Measurements from ENCODE around the gene ASCC3. TPM values are rescaled to one million over a fixed set of nuclear protein-coding genes. Genes with fewer than 3 reads are reported as not detected.

Gene ASCC3
- total RNA-seq, 1 donor from 2014 or later = 47.8 TPM

GRCh38 chr6:100719883-100720682, 161.0 kb downstream of the ASCC3 start:
- H3K4me3 Mint-ChIP-seq = no peak overlapping the region
- no peaks in the 10 kb centered on the region for H3K27me3 Mint-ChIP-seq
- H3K4me1 Mint-ChIP-seq = peaks cover 8% of the 10 kb centered on the region
- intact Hi-C loops (cut with micrococcal nuclease) = loop anchor here (5.0 kb wide), 1 partner anchor 603 kb away; no protein-coding TSS in a partner anchor
- H3K9me3 Mint-ChIP-seq = no peaks in the 10 kb centered on the region
- DNase-seq (no peak), ATAC-seq (ENCODE audit: low read depth) (no peak)
- no peak overlapping the region for H3K27ac Mint-ChIP-seq
- CTCF ChIA-PET = interaction anchor here (0.6 to 1.4 kb wide), 3 partner anchors 10 to 718 kb away, joined by 4 to 5 read pairs (median 4); no protein-coding TSS in a partner anchor
- POLR2A ChIA-PET = no interaction called here
- TF ChIP-seq, protein P1, sequence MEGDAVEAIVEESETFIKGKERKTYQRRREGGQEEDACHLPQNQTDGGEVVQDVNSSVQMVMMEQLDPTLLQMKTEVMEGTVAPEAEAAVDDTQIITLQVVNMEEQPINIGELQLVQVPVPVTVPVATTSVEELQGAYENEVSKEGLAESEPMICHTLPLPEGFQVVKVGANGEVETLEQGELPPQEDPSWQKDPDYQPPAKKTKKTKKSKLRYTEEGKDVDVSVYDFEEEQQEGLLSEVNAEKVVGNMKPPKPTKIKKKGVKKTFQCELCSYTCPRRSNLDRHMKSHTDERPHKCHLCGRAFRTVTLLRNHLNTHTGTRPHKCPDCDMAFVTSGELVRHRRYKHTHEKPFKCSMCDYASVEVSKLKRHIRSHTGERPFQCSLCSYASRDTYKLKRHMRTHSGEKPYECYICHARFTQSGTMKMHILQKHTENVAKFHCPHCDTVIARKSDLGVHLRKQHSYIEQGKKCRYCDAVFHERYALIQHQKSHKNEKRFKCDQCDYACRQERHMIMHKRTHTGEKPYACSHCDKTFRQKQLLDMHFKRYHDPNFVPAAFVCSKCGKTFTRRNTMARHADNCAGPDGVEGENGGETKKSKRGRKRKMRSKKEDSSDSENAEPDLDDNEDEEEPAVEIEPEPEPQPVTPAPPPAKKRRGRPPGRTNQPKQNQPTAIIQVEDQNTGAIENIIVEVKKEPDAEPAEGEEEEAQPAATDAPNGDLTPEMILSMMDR (IDR thresholded peaks at IDR 0.05) = no peak
- H3K36me3 Mint-ChIP-seq (ENCODE audit: low read depth) = peaks cover 45% of the 10 kb centered on the region

DNA sequence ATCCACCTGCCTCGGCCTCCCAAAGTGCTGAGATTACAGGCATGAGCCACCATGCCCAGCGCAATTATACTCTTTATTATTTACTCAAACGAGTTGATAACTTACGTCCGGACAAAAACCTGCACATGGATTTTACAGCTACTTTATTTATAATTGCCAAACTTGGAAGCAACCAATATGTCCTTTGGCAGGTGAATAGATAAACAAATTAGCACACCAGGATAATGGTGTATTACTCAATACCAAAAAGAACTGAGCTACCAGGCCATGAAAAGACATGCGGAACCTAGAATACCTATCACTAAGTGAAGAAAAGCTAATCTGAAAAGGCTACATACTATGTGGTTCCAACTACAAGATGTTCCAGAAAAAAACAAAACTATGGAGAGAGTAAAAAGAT, 168.1 kb downstream of the ASCC3 start:
- Mint-ChIP-seq H3K9me3 (no peaks in the 10 kb centered on the region), H3K36me3 (ENCODE audit: low read depth) (peaks cover 29% of the 10 kb centered on the region), H3K4me3 (no peak overlapping the region), H3K27ac (no peak overlapping the region), H3K27me3 (no peaks in the 10 kb centered on the region), H3K4me1 (no peaks in the 10 kb centered on the region)
- ChIA-PET CTCF (no interaction called here), POLR2A (no interaction called here)
- TF ChIP-seq, protein P1 (IDR thresholded peaks at IDR 0.05) = no peak
- intact Hi-C loops (cut with micrococcal nuclease) = no loop called here
- DNase-seq (no peak), ATAC-seq (ENCODE audit: low read depth) (no peak)

- DNase-seq = no peak
- no peak overlapping the region for H3K27ac Mint-ChIP-seq
- ChIA-PET CTCF (no interaction called here), POLR2A (no interaction called here)
- no peak for ATAC-seq (ENCODE audit: low read depth)
- peaks cover 6% of the 10 kb centered on the region for H3K9me3 Mint-ChIP-seq
- H3K27me3 Mint-ChIP-seq = no peaks in the 10 kb centered on the region
- H3K36me3 Mint-ChIP-seq (ENCODE audit: low read depth) = peaks cover 29% of the 10 kb centered on the region
- H3K4me1 Mint-ChIP-seq = no peaks in the 10 kb centered on the region
- intact Hi-C loops (cut with micrococcal nuclease) = no loop called here
- H3K4me3 Mint-ChIP-seq = no peak overlapping the region
- TF ChIP-seq, protein P1 (IDR thresholded peaks at IDR 0.05) = no peak
These were observed 174.6 kb downstream of the ASCC3 start for GRCh38 chr6:100706491-100706890.

GRCh38 chr6:100704961-100705360, 176.2 kb downstream of the ASCC3 start:
- intact Hi-C loops (cut with micrococcal nuclease) = no loop called here
- H3K4me1 Mint-ChIP-seq = no peaks in the 10 kb centered on the region
- POLR2A ChIA-PET = no interaction called here

DNA sequence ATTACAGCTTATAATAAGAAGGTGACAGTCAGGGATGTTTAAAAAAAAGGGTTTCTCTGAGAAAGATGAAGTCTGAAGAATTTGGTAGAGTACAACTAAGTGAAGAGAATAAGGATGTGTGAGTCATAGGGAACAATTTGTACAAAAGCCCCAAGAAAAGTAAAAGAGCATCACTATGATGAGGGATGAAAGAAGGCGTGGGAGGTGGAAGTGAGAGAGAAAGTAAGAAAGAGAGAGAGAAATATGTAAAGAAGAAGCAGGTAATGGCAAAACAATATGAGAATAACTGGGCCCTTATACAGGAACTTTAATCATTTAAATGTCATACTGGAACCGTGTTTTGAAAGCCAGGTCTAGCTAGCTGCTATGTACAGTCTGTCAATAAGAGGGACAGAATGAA, 179.4 kb downstream of the ASCC3 start:
- Mint-ChIP-seq H3K27ac (no peak overlapping the region), H3K4me3 (no peak overlapping the region), H3K4me1 (no peaks in the 10 kb centered on the region), H3K27me3 (no peaks in the 10 kb centered on the region), H3K36me3 (ENCODE audit: low read depth) (peaks cover 44% of the 10 kb centered on the region), H3K9me3 (peaks cover 14% of the 10 kb centered on the region)
- no peak for DNase-seq
- intact Hi-C loops (cut with micrococcal nuclease) = no loop called here
- ChIA-PET POLR2A (no interaction called here), CTCF (no interaction called here)
- TF ChIP-seq, protein P1 (IDR thresholded peaks at IDR 0.05) = no peak
- ATAC-seq (ENCODE audit: low read depth) = no peak

More at GRCh38 chr6:100704961-100705360, 176.2 kb downstream of the ASCC3 start:
- Mint-ChIP-seq H3K27ac (no peak overlapping the region), H3K27me3 (no peaks in the 10 kb centered on the region), H3K4me3 (no peak overlapping the region), H3K36me3 (ENCODE audit: low read depth) (peaks cover 40% of the 10 kb centered on the region), H3K9me3 (peaks cover 9% of the 10 kb centered on the region)
- ATAC-seq (ENCODE audit: low read depth) = no peak
- no peak for DNase-seq
- TF ChIP-seq, protein P1 (IDR thresholded peaks at IDR 0.05) = no peak
- CTCF ChIA-PET = no interaction called here
